ENCODE measurements around the gene TATDN2. TPM values are rescaled to one million over a fixed set of nuclear protein-coding genes. Genes with fewer than 3 reads are reported as not detected.
A peak's percentile ranks its signal among the peaks of the same experiment; 100 is the strongest.

The TATDN2 gene
- total and polyA plus RNA-seq, 7 donors, result 9.6 to 22.7 (median 18.8) TPM

GRCh38 chr3:10299679-10300078 is 51.4 kb downstream of the TATDN2 start:
- DNase-seq (no peak), ATAC-seq (peak in 3 of 4 donors; percentile 17 to 28 (median 22))
- peak overlapping the region; percentile 9 for H3K27ac ChIP-seq
- no peaks in the 10 kb centered on the region for H3K9me3 ChIP-seq
- H3K36me3 ChIP-seq (ENCODE audit: insufficient read depth in 1 of 2, low read depth in 1 of 2), result peaks cover 16 to 87% of the 10 kb centered on the region in 2 donors
- 45 to 72% (median 61%) methylated on average over 6 of the region's 6 CpGs for WGBS, 3 donors
- no peak for TF ChIP-seq CTCF (IDR thresholded peaks at IDR 0.05)
- no peaks in the 10 kb centered on the region for H3K27me3 ChIP-seq (ENCODE audit: insufficient read depth in 3 of 3, low read length in 2 of 3)
- H3K4me3 ChIP-seq, result no peak overlapping the region
- H3K4me1 ChIP-seq, result no peaks in the 10 kb centered on the region
- intact Hi-C loops (cut with DNase I), result no loop called here

GRCh38 chr3:10300087-10300486 is 51.8 kb downstream of the TATDN2 start:
- TF ChIP-seq CTCF (IDR thresholded peaks at IDR 0.05), result no peak
- no peak overlapping the region for H3K4me3 ChIP-seq
- peaks cover under 1% of the 10 kb centered on the region for H3K4me1 ChIP-seq
- H3K36me3 ChIP-seq (ENCODE audit: insufficient read depth in 1 of 2, low read depth in 1 of 2), result peaks cover 16 to 89% of the 10 kb centered on the region in 2 donors
- 74 to 85% (median 81%) methylated on average over 9 of the region's 9 CpGs for WGBS, 3 donors
- intact Hi-C loops (cut with DNase I), result no loop called here
- H3K27me3 ChIP-seq (ENCODE audit: insufficient read depth in 3 of 3, low read length in 2 of 3), result no peaks in the 10 kb centered on the region
- H3K9me3 ChIP-seq, result no peaks in the 10 kb centered on the region
- no peak overlapping the region for H3K27ac ChIP-seq
- no peak for DNase-seq
- no peak for ATAC-seq

GRCh38 chr3:10303105-10303504 is 54.8 kb downstream of the TATDN2 start:
- peaks cover 16 to 97% of the 10 kb centered on the region in 2 donors for H3K36me3 ChIP-seq (ENCODE audit: insufficient read depth in 1 of 2, low read depth in 1 of 2)
- WGBS, 3 donors, result 87 to 90% (median 87%) methylated on average over 9 of the region's 9 CpGs

GRCh38 chr3:10303785-10304184 is 55.5 kb downstream of the TATDN2 start:
- TF ChIP-seq CTCF (IDR thresholded peaks at IDR 0.05), result no peak
- 82 to 87% (median 85%) methylated on average over 8 of the region's 8 CpGs for WGBS, 3 donors
- Histone ChIP-seq H3K4me3 (no peak overlapping the region), H3K9me3 (no peaks in the 10 kb centered on the region), H3K36me3 (ENCODE audit: insufficient read depth in 1 of 2, low read depth in 1 of 2) (peaks cover 16 to 98% of the 10 kb centered on the region in 2 donors), H3K27ac (no peak overlapping the region), H3K4me1 (peaks cover 6% of the 10 kb centered on the region), H3K27me3 (ENCODE audit: insufficient read depth in 3 of 3, low read length in 2 of 3) (no peaks in the 10 kb centered on the region)
- intact Hi-C loops (cut with DNase I), result no loop called here
- ATAC-seq, result peak in 1 of 4 donors; percentile 24
- DNase-seq, result no peak

More at GRCh38 chr3:10303105-10303504, 54.8 kb downstream of the TATDN2 start:
- Histone ChIP-seq H3K4me1 (peaks cover 6% of the 10 kb centered on the region), H3K27ac (no peak overlapping the region), H3K27me3 (ENCODE audit: insufficient read depth in 3 of 3, low read length in 2 of 3) (no peaks in the 10 kb centered on the region), H3K4me3 (no peak overlapping the region), H3K9me3 (no peaks in the 10 kb centered on the region)
- DNase-seq (no peak), ATAC-seq (no peak)
- no peak for TF ChIP-seq CTCF (IDR thresholded peaks at IDR 0.05)
- intact Hi-C loops (cut with DNase I), result no loop called here

- Histone ChIP-seq H3K4me3 (no peak overlapping the region), H3K27me3 (ENCODE audit: insufficient read depth in 3 of 3, low read length in 2 of 3) (no peaks in the 10 kb centered on the region), H3K4me1 (peaks cover 6% of the 10 kb centered on the region), H3K36me3 (ENCODE audit: insufficient read depth in 1 of 2, low read depth in 1 of 2) (peaks cover 16 to 96% of the 10 kb centered on the region in 2 donors), H3K9me3 (no peaks in the 10 kb centered on the region), H3K27ac (no peak overlapping the region)
- ATAC-seq, result peak in 1 of 4 donors; percentile 18
- no peak for DNase-seq
- whole genome bisulfite sequencing, 3 donors, result 83 to 90% (median 86%) methylated on average over 8 of the region's 8 CpGs
- no peak for TF ChIP-seq CTCF (IDR thresholded peaks at IDR 0.05)
- intact Hi-C loops (cut with DNase I), result no loop called here
Observed at GRCh38 chr3:10304905-10305304, 56.6 kb downstream of the TATDN2 start.

Measured in psoas muscle (tissue), 8 donors.